Measurements from ENCODE around the gene ELK4.
A peak's percentile ranks its signal among the peaks of the same experiment; 100 is the strongest.

Gene ELK4

DNA sequence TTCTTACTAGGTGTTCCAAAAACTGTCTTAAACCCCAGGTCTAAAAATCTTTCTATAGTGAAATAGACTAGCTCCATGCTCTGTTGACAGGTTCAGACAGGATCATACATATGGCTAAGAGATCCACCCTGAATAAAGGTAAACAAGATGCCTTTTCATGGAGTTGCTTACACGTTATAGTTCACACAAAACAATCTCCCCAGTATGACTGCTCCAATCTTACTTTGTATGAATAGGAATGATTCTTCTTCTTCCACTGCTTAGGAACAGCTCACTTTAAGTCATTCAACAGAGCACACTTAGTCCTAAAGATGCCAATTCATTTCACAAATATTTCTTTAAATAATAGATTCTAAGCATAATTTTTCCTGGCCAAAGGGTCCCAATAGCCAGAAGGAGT lies 16.0 kb downstream of the ELK4 start:
- Histone ChIP-seq H3K36me3 (ENCODE audit: control insufficient read depth, insufficient read depth, low read length) (peaks cover 21% of the 10 kb centered on the region), H3K4me3 (ENCODE audit: low read length) (no peak overlapping the region), H3K4me1 (ENCODE audit: control insufficient read depth, insufficient read depth, low read length) (no peaks in the 10 kb centered on the region), H3K27me3 (ENCODE audit: control insufficient read depth, insufficient read depth, low read length) (no peaks in the 10 kb centered on the region), H3K27ac (ENCODE audit: low read depth, low read length) (no peak overlapping the region), H3K9ac (ENCODE audit: low read length) (no peak overlapping the region)

- Histone ChIP-seq H3K27ac (ENCODE audit: low read depth, low read length) (no peak overlapping the region), H3K4me1 (ENCODE audit: control insufficient read depth, insufficient read depth, low read length) (no peaks in the 10 kb centered on the region), H3K9ac (ENCODE audit: low read length) (no peak overlapping the region), H3K27me3 (ENCODE audit: control insufficient read depth, insufficient read depth, low read length) (no peaks in the 10 kb centered on the region), H3K36me3 (ENCODE audit: control insufficient read depth, insufficient read depth, low read length) (peaks cover 17% of the 10 kb centered on the region), H3K4me3 (ENCODE audit: low read length) (no peak overlapping the region)
Observed at GRCh38 chr1:205613854-205614412, 17.9 kb downstream of the ELK4 start.

- Histone ChIP-seq H3K4me3 (ENCODE audit: low read length) (no peak overlapping the region), H3K9ac (ENCODE audit: low read length) (no peak overlapping the region), H3K27me3 (ENCODE audit: control insufficient read depth, insufficient read depth, low read length) (no peaks in the 10 kb centered on the region), H3K36me3 (ENCODE audit: control insufficient read depth, insufficient read depth, low read length) (peaks cover 10% of the 10 kb centered on the region), H3K27ac (ENCODE audit: low read depth, low read length) (no peak overlapping the region), H3K4me1 (ENCODE audit: control insufficient read depth, insufficient read depth, low read length) (no peaks in the 10 kb centered on the region)
Observed at GRCh38 chr1:205612556-205612955, 19.3 kb downstream of the ELK4 start.

DNA sequence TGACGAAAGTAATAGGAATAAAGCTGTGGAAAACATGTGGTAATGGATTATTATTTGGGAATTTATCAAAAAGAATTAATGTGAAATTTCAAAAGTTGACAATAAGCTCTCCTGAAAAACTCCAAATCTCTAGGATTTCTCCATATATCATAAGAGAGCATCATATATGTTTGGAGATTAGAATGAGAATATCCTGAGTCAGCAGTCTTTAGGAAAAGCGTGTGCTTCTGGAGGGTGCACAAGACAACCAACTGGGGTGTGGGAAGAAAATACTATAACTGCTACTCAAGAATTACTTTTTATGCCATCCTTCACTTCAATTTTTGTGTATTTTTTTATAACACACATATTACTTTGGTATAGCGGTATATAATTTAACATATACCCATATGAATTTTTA lies 19.7 kb downstream of the ELK4 start:
- Histone ChIP-seq H3K36me3 (ENCODE audit: control insufficient read depth, insufficient read depth, low read length) (peaks cover 10% of the 10 kb centered on the region), H3K9ac (ENCODE audit: low read length) (no peak overlapping the region), H3K4me1 (ENCODE audit: control insufficient read depth, insufficient read depth, low read length) (no peaks in the 10 kb centered on the region), H3K27ac (ENCODE audit: low read depth, low read length) (no peak overlapping the region), H3K4me3 (ENCODE audit: low read length) (no peak overlapping the region), H3K27me3 (ENCODE audit: control insufficient read depth, insufficient read depth, low read length) (no peaks in the 10 kb centered on the region)

DNA sequence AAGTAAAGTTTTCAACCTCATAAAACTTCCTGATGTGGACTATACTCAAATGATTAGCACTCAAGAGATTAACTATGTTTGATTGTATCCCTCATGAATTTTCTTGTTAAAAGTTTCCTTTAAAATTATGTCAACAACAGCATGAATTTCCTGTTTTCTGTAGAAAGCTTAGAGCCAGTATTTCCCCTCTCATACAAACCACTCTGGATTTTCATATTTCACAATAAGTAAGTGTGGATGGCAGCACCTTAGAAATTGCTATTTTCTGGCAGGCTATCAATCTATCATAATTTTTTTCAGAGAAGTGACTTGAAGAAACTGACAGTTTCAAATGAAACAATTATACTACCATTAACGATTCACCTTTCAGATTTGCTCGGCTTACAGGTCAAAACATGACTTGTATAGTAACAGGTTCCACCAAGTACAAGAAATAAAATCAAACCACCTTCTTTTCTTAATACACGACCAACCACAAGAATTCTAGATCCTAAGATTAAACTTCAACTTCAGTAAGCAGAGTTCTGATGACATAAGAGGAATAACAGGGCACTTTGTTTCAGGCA lies 20.8 kb downstream of the ELK4 start:
- H3K9ac ChIP-seq (ENCODE audit: low read length): no peak overlapping the region
- H3K36me3 ChIP-seq (ENCODE audit: control insufficient read depth, insufficient read depth, low read length): peaks cover 8% of the 10 kb centered on the region
- no peaks in the 10 kb centered on the region for H3K4me1 ChIP-seq (ENCODE audit: control insufficient read depth, insufficient read depth, low read length)
- H3K27ac ChIP-seq (ENCODE audit: low read depth, low read length): no peak overlapping the region
- no peaks in the 10 kb centered on the region for H3K27me3 ChIP-seq (ENCODE audit: control insufficient read depth, insufficient read depth, low read length)
- H3K4me3 ChIP-seq (ENCODE audit: low read length): no peak overlapping the region

DNA sequence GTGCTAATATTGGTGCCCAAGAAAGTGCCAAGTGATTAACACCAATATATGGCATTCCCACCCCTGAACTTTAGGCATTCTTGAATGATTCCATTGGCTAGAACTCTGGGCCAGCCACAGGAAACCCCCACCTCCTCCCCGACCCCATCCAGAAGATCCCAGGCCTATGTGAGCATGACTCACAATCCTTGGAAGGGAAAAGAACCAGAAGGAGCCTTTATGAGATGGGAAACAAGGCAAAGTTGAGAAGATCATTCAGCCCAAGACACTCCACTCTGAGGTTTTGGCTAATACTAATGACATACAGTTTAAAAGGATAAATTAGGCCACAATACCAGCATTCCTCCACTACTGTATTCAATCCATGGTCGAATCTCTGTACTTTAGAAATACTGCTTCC lies 21.8 kb downstream of the ELK4 start:
- no peak overlapping the region for H3K9ac ChIP-seq (ENCODE audit: low read length)
- H3K27ac ChIP-seq (ENCODE audit: low read depth, low read length): no peak overlapping the region
- H3K4me1 ChIP-seq (ENCODE audit: control insufficient read depth, insufficient read depth, low read length): no peaks in the 10 kb centered on the region
- H3K27me3 ChIP-seq (ENCODE audit: control insufficient read depth, insufficient read depth, low read length): no peaks in the 10 kb centered on the region
- no peak overlapping the region for H3K4me3 ChIP-seq (ENCODE audit: low read length)
- H3K36me3 ChIP-seq (ENCODE audit: control insufficient read depth, insufficient read depth, low read length): peaks cover 4% of the 10 kb centered on the region

GRCh38 chr1:205604825-205605505 lies 26.8 kb downstream of the ELK4 start:
- Histone ChIP-seq H3K27ac (ENCODE audit: low read depth, low read length) (no peak overlapping the region), H3K4me3 (ENCODE audit: low read length) (no peak overlapping the region), H3K36me3 (ENCODE audit: control insufficient read depth, insufficient read depth, low read length) (no peaks in the 10 kb centered on the region), H3K27me3 (ENCODE audit: control insufficient read depth, insufficient read depth, low read length) (no peaks in the 10 kb centered on the region), H3K4me1 (ENCODE audit: control insufficient read depth, insufficient read depth, low read length) (peaks cover 2% of the 10 kb centered on the region), H3K9ac (ENCODE audit: low read length) (no peak overlapping the region)

DNA sequence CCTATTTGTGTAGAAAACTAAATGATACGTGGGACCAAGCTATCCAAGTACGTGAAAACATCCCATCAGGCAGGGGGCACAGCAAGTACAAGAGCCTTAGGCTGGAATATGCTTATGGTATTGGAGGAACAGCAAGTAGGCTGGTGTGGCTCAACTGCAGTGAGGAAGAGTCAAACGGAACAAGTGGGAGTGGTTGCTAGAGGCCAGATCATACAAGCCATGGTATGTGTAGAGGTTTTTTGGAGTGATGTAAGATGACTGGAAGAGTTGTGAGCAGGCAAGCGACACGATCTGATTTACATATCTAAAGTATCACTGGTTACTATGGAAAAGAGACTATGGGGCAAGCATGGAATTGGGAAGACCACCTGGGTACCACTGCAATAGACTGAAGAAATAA lies 27.8 kb downstream of the ELK4 start:
- Histone ChIP-seq H3K36me3 (ENCODE audit: control insufficient read depth, insufficient read depth, low read length) (no peaks in the 10 kb centered on the region), H3K9ac (ENCODE audit: low read length) (no peak overlapping the region), H3K4me1 (ENCODE audit: control insufficient read depth, insufficient read depth, low read length) (peaks cover 4% of the 10 kb centered on the region), H3K27ac (ENCODE audit: low read depth, low read length) (no peak overlapping the region), H3K27me3 (ENCODE audit: control insufficient read depth, insufficient read depth, low read length) (no peaks in the 10 kb centered on the region), H3K4me3 (ENCODE audit: low read length) (no peak overlapping the region)

GRCh38 chr1:205601205-205601604 lies 30.6 kb downstream of the ELK4 start:
- H3K4me3 ChIP-seq (ENCODE audit: low read length): no peak overlapping the region
- H3K27ac ChIP-seq (ENCODE audit: low read depth, low read length): no peak overlapping the region
- H3K27me3 ChIP-seq (ENCODE audit: control insufficient read depth, insufficient read depth, low read length): no peaks in the 10 kb centered on the region
- H3K9ac ChIP-seq (ENCODE audit: low read length): no peak overlapping the region
- H3K36me3 ChIP-seq (ENCODE audit: control insufficient read depth, insufficient read depth, low read length): peaks cover 4% of the 10 kb centered on the region
- H3K4me1 ChIP-seq (ENCODE audit: control insufficient read depth, insufficient read depth, low read length): peaks cover 9% of the 10 kb centered on the region

DNA sequence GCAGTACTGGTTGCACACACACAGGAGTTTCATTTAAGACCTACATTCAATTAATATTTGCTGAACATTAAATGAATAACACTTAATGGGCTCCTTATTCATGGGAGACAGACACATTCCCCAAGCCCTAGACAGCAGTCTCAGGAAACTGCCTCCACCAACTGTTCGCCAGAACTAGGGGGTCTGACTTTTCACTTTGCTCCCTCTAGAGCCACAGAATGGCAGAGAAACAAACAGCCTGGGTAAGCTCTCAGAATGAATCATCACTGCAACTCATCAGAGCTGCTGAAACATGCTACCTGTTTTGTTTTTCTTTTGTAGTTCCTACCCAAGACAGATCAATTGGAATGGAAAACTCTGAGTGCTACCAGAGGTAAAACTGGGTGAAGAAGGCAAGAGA lies 31.7 kb downstream of the ELK4 start:
- Histone ChIP-seq H3K36me3 (ENCODE audit: control insufficient read depth, insufficient read depth, low read length) (peaks cover 4% of the 10 kb centered on the region), H3K4me1 (ENCODE audit: control insufficient read depth, insufficient read depth, low read length) (peaks cover 9% of the 10 kb centered on the region), H3K27me3 (ENCODE audit: control insufficient read depth, insufficient read depth, low read length) (no peaks in the 10 kb centered on the region), H3K27ac (ENCODE audit: low read depth, low read length) (no peak overlapping the region), H3K9ac (ENCODE audit: low read length) (no peak overlapping the region), H3K4me3 (ENCODE audit: low read length) (no peak overlapping the region)

DNA sequence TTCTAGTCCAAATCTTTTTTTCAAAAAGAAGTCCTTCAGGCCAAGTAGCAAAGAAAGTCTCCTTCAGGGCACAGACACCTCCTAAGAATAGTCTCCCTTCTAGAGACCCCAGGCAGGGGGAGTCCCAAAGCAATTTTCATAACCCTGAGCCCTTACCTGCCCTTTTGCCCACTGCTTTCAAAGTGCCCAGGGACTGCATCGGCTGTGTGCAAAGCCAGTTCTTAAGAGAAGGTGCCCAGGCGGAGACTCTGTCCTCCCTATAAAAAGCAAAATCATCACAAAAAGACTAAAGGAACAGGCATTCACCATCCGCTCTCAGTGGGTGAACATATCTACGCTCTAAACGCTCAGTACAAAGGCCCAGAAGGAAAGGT lies 32.2 kb downstream of the ELK4 start:
- Histone ChIP-seq H3K27ac (ENCODE audit: low read depth, low read length) (no peak overlapping the region), H3K27me3 (ENCODE audit: control insufficient read depth, insufficient read depth, low read length) (no peaks in the 10 kb centered on the region), H3K4me3 (ENCODE audit: low read length) (no peak overlapping the region), H3K4me1 (ENCODE audit: control insufficient read depth, insufficient read depth, low read length) (peaks cover 9% of the 10 kb centered on the region), H3K9ac (ENCODE audit: low read length) (no peak overlapping the region), H3K36me3 (ENCODE audit: control insufficient read depth, insufficient read depth, low read length) (peaks cover 4% of the 10 kb centered on the region)

DNA sequence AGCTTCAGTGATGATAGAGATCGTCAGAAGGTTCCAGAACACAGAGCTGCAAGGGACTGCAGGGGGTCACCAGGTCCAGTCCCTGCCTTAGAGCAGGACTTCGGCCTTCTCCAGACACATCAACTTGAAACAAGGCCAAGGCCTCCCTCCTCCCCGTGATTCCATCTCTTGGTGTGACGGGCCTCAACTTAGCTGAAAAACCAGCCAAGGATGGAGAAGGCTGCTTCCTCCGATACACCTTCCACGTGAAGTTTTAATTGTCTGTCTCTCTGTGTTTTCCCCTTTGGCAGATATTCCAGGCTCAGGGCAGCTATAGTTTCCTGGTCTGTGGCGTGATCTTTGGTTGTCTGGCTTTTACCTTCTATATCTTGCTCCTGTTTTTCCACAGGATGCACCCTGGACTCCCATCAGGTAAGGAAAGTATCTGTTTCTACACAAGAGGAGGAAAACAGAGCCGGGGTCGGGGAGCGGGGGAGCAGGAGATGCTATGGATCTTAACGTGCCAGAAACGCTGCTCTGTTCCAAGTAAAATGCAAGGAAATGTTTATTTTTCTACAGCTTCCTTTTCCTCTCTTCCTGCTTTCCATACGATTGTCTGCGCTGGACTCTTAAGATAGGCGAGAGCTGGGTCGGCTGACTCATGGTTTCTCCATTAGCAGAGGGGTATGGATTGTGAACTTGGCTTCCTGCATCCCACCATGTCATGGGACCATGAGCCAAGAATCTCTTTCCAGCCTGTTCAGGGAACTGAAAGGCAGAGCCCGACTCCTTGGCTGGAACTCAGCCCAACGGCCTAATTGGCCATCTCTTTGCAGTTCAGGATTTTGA lies 32.8 kb downstream of the ELK4 start:
- no peak overlapping the region for H3K9ac ChIP-seq (ENCODE audit: low read length)
- peaks cover 9% of the 10 kb centered on the region for H3K4me1 ChIP-seq (ENCODE audit: control insufficient read depth, insufficient read depth, low read length)
- H3K4me3 ChIP-seq (ENCODE audit: low read length): peak overlapping the region; percentile 27
- no peaks in the 10 kb centered on the region for H3K27me3 ChIP-seq (ENCODE audit: control insufficient read depth, insufficient read depth, low read length)
- peaks cover 4% of the 10 kb centered on the region for H3K36me3 ChIP-seq (ENCODE audit: control insufficient read depth, insufficient read depth, low read length)
- H3K27ac ChIP-seq (ENCODE audit: low read depth, low read length): peak overlapping the region; percentile 59
